Right kidney (tissue), 1 donor: Measurements from ENCODE around the gene DENND1A.

Experiments used
- DNase-seq: peaks from one replicate; pipeline ENCODE4 v3.0.0-alpha.2; 2016

DENND1A gene

GRCh38 chr9:123724211-123724796 lies 205.6 kb downstream of the DENND1A start:
- DNase-seq, result no peak

- DNase-seq, result no peak
Observed at GRCh38 chr9:123723135-123723875, 206.6 kb downstream of the DENND1A start.

GRCh38 chr9:123722378-123722777 lies 207.5 kb downstream of the DENND1A start:
- DNase-seq, result no peak

GRCh38 chr9:123718188-123718587 lies 211.7 kb downstream of the DENND1A start:
- DNase-seq, result no peak

GRCh38 chr9:123717581-123718175 lies 212.2 kb downstream of the DENND1A start:
- DNase-seq, result no peak

- DNase-seq, result peak; percentile 53
Observed at GRCh38 chr9:123716339-123716945, 213.5 kb downstream of the DENND1A start.

GRCh38 chr9:123715258-123715657 lies 214.7 kb downstream of the DENND1A start:
- DNase-seq, result no peak

GRCh38 chr9:123713282-123713681 lies 216.6 kb downstream of the DENND1A start:
- DNase-seq, result no peak

- no peak for DNase-seq
Observed at GRCh38 chr9:123712399-123712798, 217.5 kb downstream of the DENND1A start.

- no peak for DNase-seq
Observed at GRCh38 chr9:123710299-123710698, 219.6 kb downstream of the DENND1A start.

- no peak for DNase-seq
Observed at GRCh38 chr9:123702483-123702882, 227.4 kb downstream of the DENND1A start.

GRCh38 chr9:123697686-123698085 lies 232.2 kb downstream of the DENND1A start:
- DNase-seq, result no peak

GRCh38 chr9:123696476-123696875 lies 233.4 kb downstream of the DENND1A start:
- DNase-seq, result no peak

GRCh38 chr9:123695386-123695785 lies 234.5 kb downstream of the DENND1A start:
- no peak for DNase-seq

- DNase-seq, result no peak
Observed at GRCh38 chr9:123691765-123692303, 238.1 kb downstream of the DENND1A start.

- no peak for DNase-seq
Observed at GRCh38 chr9:123689701-123690428, 240.1 kb downstream of the DENND1A start.

GRCh38 chr9:123687246-123687751 lies 242.6 kb downstream of the DENND1A start:
- DNase-seq, result peak; percentile 41

GRCh38 chr9:123686829-123687192 lies 243.1 kb downstream of the DENND1A start:
- DNase-seq, result no peak

GRCh38 chr9:123686131-123686828 lies 243.6 kb downstream of the DENND1A start:
- no peak for DNase-seq

GRCh38 chr9:123685489-123686083 lies 244.3 kb downstream of the DENND1A start:
- DNase-seq, result no peak
